Hepatocyte (in vitro differentiated cells): ENCODE measurements around the gene IFI44L. TPM values are rescaled to one million over a fixed set of nuclear protein-coding genes. Genes with fewer than 3 reads are reported as not detected.

Experiments
- DNase-seq: peaks from one replicate; pipeline ENCODE4 v3.0.0-alpha.2; 2016; ENCODE audit warnings: low spot score
- H2AFZ ChIP-seq: fragments of 200-600 bp; sonication (generic); 2 replicates; pipeline ENCODE4 v1.6.0; 2016; ENCODE audit warnings: antibody characterized with exemption, mild to moderate bottlenecking
- H3K27ac ChIP-seq: fragments of 200-600 bp; sonication (generic); 2 replicates; pipeline ENCODE4 v1.5.1; 2016; ENCODE audit warnings: mild to moderate bottlenecking
- H3K27me3 ChIP-seq: fragments of 200-600 bp; sonication (generic); 2 replicates; pipeline ENCODE4 v1.6.1; 2016
- H3K36me3 ChIP-seq: fragments of 200-600 bp; sonication (generic); replicated peaks from 2 replicates; pipeline ENCODE4 v1.5.1; 2016; ENCODE audit warnings: low read depth; ENCODE audit not compliant: insufficient read depth
- H3K4me1 ChIP-seq: fragments of 200-600 bp; sonication (generic); 2 replicates; pipeline ENCODE4 v1.5.1; 2016; ENCODE audit warnings: mild to moderate bottlenecking, moderate library complexity; ENCODE audit not compliant: insufficient read depth
- H3K4me2 ChIP-seq: fragments of 200-600 bp; sonication (generic); 2 replicates; pipeline ENCODE4 v1.6.0; 2016
- H3K4me3 ChIP-seq: fragments of 200-600 bp; sonication (generic); 2 replicates; pipeline ENCODE4 v1.5.1; 2016; ENCODE audit warnings: mild to moderate bottlenecking
- H3K79me2 ChIP-seq: fragments of 200-600 bp; sonication (generic); 2 replicates; pipeline ENCODE4 v1.6.0; 2017; ENCODE audit warnings: mild to moderate bottlenecking
- H3K9me2 ChIP-seq: fragments of 200-600 bp; sonication (generic); replicated peaks from 2 replicates; pipeline ENCODE4 v1.6.0; 2017; ENCODE audit warnings: mild to moderate bottlenecking; ENCODE audit not compliant: insufficient read depth
- H3K9me3 ChIP-seq: fragments of 200-600 bp; sonication (generic); 2 replicates; pipeline ENCODE4 v1.5.1; 2016; ENCODE audit warnings: low read depth, mild to moderate bottlenecking
- H4K20me1 ChIP-seq: fragments of 200-600 bp; sonication (generic); 2 replicates; pipeline ENCODE4 v1.6.0; 2016; ENCODE audit warnings: mild to moderate bottlenecking; ENCODE audit not compliant: insufficient read depth, poor library complexity, severe bottlenecking
- CTCF ChIP-seq: fragments of 200-600 bp; sonication (generic); IDR thresholded peaks from 2 replicates; pipeline ENCODE4 v1.5.1; 2016; ENCODE audit warnings: antibody characterized with exemption, mild to moderate bottlenecking; ENCODE audit not compliant: poor library complexity
- EZH2 ChIP-seq: fragments of 200-600 bp; sonication (generic); IDR thresholded peaks from 2 replicates; pipeline ENCODE4 v1.6.1; 2016; ENCODE audit warnings: antibody characterized with exemption, mild to moderate bottlenecking, borderline replicate concordance
- EZH2phosphoT487 ChIP-seq: fragments of 200-600 bp; sonication (generic); IDR thresholded peaks from one replicate; pipeline ENCODE4 v1.6.1; 2018; ENCODE audit warnings: antibody characterized with exemption, mild to moderate bottlenecking, low read depth, moderate library complexity; ENCODE audit not compliant: unreplicated experiment, severe bottlenecking
- WGBS: methylation state at CpG from one replicate; pipeline ENCODE4 v1.1.6; 2016; ENCODE audit warnings: low lambda C conversion rate; ENCODE audit errors: missing lambda C conversion rate; 5-methylcytosine and 5-hydroxymethylcytosine counted together
- polyA plus RNA-seq: library from polyadenylated mRNA; unstranded; fragments of >200 nt; fragmentation: Nextera tagmentation; extraction: Ambion mirVana; gene quantifications from 2 replicates; pipeline ENCODE4 v1.2.1, GENCODE V29; 2016
- total RNA-seq: library from RNA; depleted of rRNA; stranded (reverse); fragments of >200 nt; gene quantifications from 2 replicates; pipeline ENCODE4 v1.2.3, GENCODE V29; 2014

IFI44L gene
- total and polyA plus RNA-seq, 2 experiments from 2014 or later: 0.19 to 2.6 TPM

GRCh38 chr1:78599294-78599693 is 21.0 kb upstream of the IFI44L start:
- Histone ChIP-seq H4K20me1 (no peaks in the 10 kb centered on the region), H3K4me1 (no peaks in the 10 kb centered on the region), H3K27me3 (no peaks in the 10 kb centered on the region), H3K4me3 (no peak overlapping the region), H3K27ac (no peak overlapping the region), H3K79me2 (no peaks in the 10 kb centered on the region), H2AFZ (no peak overlapping the region), H3K9me2 (no peaks in the 10 kb centered on the region), H3K4me2 (no peak overlapping the region), H3K9me3 (no peaks in the 10 kb centered on the region), H3K36me3 (no peaks in the 10 kb centered on the region)
- 74% methylated on average over 4 of the region's 4 CpGs for WGBS
- no peak for TF ChIP-seq EZH2
- TF ChIP-seq CTCF: no peak
- TF ChIP-seq EZH2phosphoT487: no peak
- no peak for DNase-seq

GRCh38 chr1:78601068-78601467 is 19.2 kb upstream of the IFI44L start:
- Histone ChIP-seq H3K36me3 (no peaks in the 10 kb centered on the region), H3K79me2 (no peaks in the 10 kb centered on the region), H3K4me1 (no peaks in the 10 kb centered on the region), H2AFZ (no peak overlapping the region), H3K4me2 (no peak overlapping the region), H3K4me3 (no peak overlapping the region), H3K27me3 (no peaks in the 10 kb centered on the region), H3K27ac (no peak overlapping the region), H3K9me2 (no peaks in the 10 kb centered on the region), H4K20me1 (no peaks in the 10 kb centered on the region), H3K9me3 (no peaks in the 10 kb centered on the region)
- no peak for TF ChIP-seq EZH2phosphoT487
- no peak for TF ChIP-seq CTCF
- no peak for TF ChIP-seq EZH2
- 71% methylated on average over 1 of the region's 1 CpG for WGBS
- no peak for DNase-seq

DNA sequence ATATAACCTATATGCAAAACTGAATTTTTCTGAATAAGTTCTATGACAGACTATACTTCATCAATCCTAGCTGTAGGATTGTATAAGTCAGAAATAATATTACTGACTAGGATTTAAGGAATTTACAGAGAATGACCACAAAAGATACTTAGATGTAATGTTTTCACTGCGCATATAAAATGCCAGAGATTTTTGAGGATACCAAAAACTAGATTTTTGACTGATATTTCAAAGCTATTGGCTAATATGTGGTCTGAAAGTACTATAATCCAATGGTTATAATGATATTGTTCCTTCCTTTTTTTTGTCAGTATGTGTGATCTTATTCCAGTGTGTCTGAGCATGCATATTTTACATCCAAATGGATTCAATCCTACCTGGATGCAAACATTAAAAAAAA is 17.0 kb upstream of the IFI44L start:
- H3K4me3 ChIP-seq: no peak overlapping the region
- H3K27me3 ChIP-seq: no peaks in the 10 kb centered on the region
- H3K36me3 ChIP-seq: no peaks in the 10 kb centered on the region
- H2AFZ ChIP-seq: no peak overlapping the region
- no peak overlapping the region for H3K4me2 ChIP-seq
- no peaks in the 10 kb centered on the region for H3K4me1 ChIP-seq
- TF ChIP-seq EZH2phosphoT487 (no peak), CTCF (no peak), EZH2 (no peak)
- H4K20me1 ChIP-seq: no peaks in the 10 kb centered on the region
- 92% methylated on average over 1 of the region's 1 CpG for WGBS
- DNase-seq: no peak
- no peaks in the 10 kb centered on the region for H3K79me2 ChIP-seq
- no peak overlapping the region for H3K27ac ChIP-seq
- no peaks in the 10 kb centered on the region for H3K9me2 ChIP-seq
- no peaks in the 10 kb centered on the region for H3K9me3 ChIP-seq

DNA sequence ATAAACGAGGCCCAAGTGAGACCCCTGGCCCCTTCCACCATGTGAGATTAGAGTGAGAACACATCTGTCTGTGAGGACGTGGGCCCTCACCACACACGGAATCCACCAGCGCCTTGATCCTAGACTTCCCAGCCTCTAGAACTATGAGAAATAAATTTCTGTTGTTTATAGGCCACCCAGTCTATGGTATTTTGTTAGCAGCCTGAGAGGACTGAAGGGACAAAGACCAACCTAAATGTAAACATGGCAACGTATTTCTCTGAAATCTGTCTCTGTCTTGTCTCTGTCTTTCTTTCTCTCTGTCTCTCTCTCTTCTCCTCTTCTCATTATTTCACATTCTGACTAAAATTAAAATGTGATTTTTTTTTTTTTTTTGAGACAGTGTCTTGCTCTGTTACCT is 15.6 kb upstream of the IFI44L start:
- H3K79me2 ChIP-seq: no peaks in the 10 kb centered on the region
- H3K27ac ChIP-seq: no peak overlapping the region
- no peaks in the 10 kb centered on the region for H3K27me3 ChIP-seq
- WGBS: 71% methylated on average over 5 of the region's 5 CpGs
- H3K36me3 ChIP-seq: no peaks in the 10 kb centered on the region
- DNase-seq: no peak
- H4K20me1 ChIP-seq: no peaks in the 10 kb centered on the region
- no peak overlapping the region for H2AFZ ChIP-seq
- no peak overlapping the region for H3K4me2 ChIP-seq
- no peaks in the 10 kb centered on the region for H3K4me1 ChIP-seq
- H3K9me3 ChIP-seq: no peaks in the 10 kb centered on the region
- TF ChIP-seq EZH2phosphoT487 (no peak), EZH2 (no peak), CTCF (no peak)
- H3K4me3 ChIP-seq: no peak overlapping the region
- H3K9me2 ChIP-seq: no peaks in the 10 kb centered on the region
